ENCODE measurements around the gene ANXA7. TPM values are rescaled to one million over a fixed set of nuclear protein-coding genes. Genes with fewer than 3 reads are reported as not detected.
"Not testable (repeated sequence)": the region's sequence is repeated elsewhere in the genome, so short reads cannot be mapped to it uniquely, and the experiment has no call there.

Gene ANXA7

DNA sequence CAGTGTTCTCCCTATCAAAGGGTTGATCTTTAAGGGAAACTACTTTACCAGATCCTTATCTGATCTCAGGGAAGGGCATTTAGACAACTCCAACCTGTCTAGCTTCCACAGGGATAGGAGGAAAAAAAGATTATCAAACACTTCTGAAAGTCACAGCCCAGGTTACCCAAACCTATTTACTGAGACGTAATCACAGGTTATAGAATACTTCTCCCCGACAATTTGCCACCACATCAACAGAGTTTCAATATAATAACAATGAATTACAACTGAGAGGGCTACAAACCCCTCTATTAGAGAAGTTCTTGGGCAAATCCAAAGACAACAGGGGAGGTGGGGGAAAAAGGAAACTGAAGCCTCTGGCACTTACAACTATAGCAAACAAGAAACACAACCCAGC lies 81.5 kb downstream of the ANXA7 start:
- H3K36me3 ChIP-seq (ENCODE audit: insufficient read depth, low read length) = no peaks in the 10 kb centered on the region
- H3K4me2 ChIP-seq (ENCODE audit: low read length) = no peak overlapping the region
- no peaks in the 10 kb centered on the region for H3K9me3 ChIP-seq (replicated peaks; ENCODE audit: low read length)
- peaks cover 16% of the 10 kb centered on the region for H3K27me3 ChIP-seq (ENCODE audit: control insufficient read depth, insufficient read depth, low read length)
- no peaks in the 10 kb centered on the region for H3K4me1 ChIP-seq (ENCODE audit: control insufficient read depth, insufficient read depth, low read length)
- H3K9ac ChIP-seq (ENCODE audit: low read depth, low read length) = no peak overlapping the region
- H3K4me3 ChIP-seq (ENCODE audit: low read length) = no peak overlapping the region

DNA sequence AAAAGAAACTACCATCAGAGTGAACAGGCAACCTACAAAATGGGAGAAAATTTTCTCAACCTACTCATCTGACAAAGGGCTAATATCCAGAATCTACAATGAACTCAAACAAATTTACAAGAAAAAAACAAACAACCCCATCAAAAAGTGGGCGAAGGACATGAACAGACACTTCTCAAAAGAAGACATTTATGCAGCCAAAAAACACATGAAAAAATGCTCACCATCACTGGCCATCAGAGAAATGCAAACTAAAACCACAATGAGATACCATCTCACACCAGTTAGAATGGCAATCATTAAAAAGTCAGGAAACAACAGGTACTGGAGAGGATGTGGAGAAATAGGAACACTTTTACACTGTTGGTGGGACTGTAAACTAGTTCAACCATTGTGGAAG lies 85.3 kb downstream of the ANXA7 start:
- H3K27me3 ChIP-seq (ENCODE audit: control insufficient read depth, insufficient read depth, low read length) = peaks cover 15% of the 10 kb centered on the region
- not testable (repeated sequence) for H3K9me3 ChIP-seq (replicated peaks; ENCODE audit: low read length); H3K4me3 ChIP-seq (ENCODE audit: low read length); H3K4me1 ChIP-seq (ENCODE audit: control insufficient read depth, insufficient read depth, low read length); H3K4me2 ChIP-seq (ENCODE audit: low read length); H3K9ac ChIP-seq (ENCODE audit: low read depth, low read length); H3K36me3 ChIP-seq (ENCODE audit: insufficient read depth, low read length)

DNA sequence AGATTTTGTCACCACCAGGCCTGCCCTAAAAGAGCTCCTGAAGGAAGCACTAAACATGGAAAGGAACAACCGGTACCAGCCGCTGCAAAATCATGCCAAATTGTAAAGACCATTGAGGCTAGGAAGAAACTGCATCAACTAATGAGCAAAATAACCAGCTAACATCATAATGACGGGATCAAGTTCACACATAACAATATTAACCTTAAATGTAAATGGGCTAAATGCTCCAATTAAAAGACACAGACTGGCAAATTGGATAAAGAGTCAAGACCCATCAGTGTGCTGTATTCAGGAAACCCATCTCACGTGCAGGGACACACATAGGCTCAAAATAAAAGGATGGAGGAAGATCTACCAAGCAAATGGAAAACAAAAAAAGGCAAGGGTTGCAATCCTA lies 88.6 kb downstream of the ANXA7 start:
- not testable (repeated sequence) for H3K4me2 ChIP-seq (ENCODE audit: low read length); H3K9ac ChIP-seq (ENCODE audit: low read depth, low read length); H3K4me1 ChIP-seq (ENCODE audit: control insufficient read depth, insufficient read depth, low read length); H3K36me3 ChIP-seq (ENCODE audit: insufficient read depth, low read length); H3K9me3 ChIP-seq (replicated peaks; ENCODE audit: low read length); H3K4me3 ChIP-seq (ENCODE audit: low read length); H3K27me3 ChIP-seq (ENCODE audit: control insufficient read depth, insufficient read depth, low read length)

Small RNA genes lying within 50 kb of the gene (small RNA-seq; reads per million reads assigned to genes)
- gene RF00019 = not detected
